ENCODE measurements around the gene OSBPL1A. TPM values are rescaled to one million over a fixed set of nuclear protein-coding genes. Genes with fewer than 3 reads are reported as not detected.
A peak's percentile ranks its signal among the peaks of the same experiment; 100 is the strongest.

Gene OSBPL1A
- total RNA-seq, 1 experiment from 2014 or later = 37.4 TPM

DNA sequence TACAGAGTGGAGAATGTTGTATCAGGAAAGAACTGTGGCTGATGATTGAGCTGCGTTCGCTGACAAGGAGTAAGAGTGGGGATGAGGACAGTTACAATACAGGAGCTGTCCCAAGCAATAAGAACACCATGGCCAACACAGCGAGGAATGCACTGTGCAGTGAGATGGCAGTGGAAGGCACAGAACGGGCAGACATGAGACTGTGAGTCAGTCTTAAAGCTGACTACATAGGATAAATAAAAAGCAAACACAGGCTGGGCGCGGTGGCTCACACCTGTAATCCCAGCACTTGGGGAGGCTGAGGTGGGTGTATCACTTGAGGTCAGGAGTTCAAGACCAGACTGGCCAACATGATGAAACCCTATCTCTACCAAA is 169.0 kb downstream of the OSBPL1A start:
- TF ChIP-seq, protein P1, sequence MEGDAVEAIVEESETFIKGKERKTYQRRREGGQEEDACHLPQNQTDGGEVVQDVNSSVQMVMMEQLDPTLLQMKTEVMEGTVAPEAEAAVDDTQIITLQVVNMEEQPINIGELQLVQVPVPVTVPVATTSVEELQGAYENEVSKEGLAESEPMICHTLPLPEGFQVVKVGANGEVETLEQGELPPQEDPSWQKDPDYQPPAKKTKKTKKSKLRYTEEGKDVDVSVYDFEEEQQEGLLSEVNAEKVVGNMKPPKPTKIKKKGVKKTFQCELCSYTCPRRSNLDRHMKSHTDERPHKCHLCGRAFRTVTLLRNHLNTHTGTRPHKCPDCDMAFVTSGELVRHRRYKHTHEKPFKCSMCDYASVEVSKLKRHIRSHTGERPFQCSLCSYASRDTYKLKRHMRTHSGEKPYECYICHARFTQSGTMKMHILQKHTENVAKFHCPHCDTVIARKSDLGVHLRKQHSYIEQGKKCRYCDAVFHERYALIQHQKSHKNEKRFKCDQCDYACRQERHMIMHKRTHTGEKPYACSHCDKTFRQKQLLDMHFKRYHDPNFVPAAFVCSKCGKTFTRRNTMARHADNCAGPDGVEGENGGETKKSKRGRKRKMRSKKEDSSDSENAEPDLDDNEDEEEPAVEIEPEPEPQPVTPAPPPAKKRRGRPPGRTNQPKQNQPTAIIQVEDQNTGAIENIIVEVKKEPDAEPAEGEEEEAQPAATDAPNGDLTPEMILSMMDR (conservative IDR thresholded peaks at IDR 0.05) = no peak
- no peak for TF ChIP-seq EZH2 (IDR thresholded peaks at IDR 0.05; ENCODE audit: low read depth)
- Histone ChIP-seq H3K79me2 (ENCODE audit: low read depth) (0 out of 2 replicates have a peak, but pooled peaks cover 3% of the 10 kb centered on the region), H3K4me3 (no peak overlapping the region), H3F3A (ENCODE audit: insufficient read depth, low read depth) (peaks cover 13% of the 10 kb centered on the region), H3K36me3 (ENCODE audit: low read depth) (no peaks in the 10 kb centered on the region), H3K9me3 (ENCODE audit: insufficient read depth, low read depth) (no peaks in the 10 kb centered on the region), H3K9me2 (ENCODE audit: insufficient read depth) (no peaks in the 10 kb centered on the region), H3K4me1 (replicated peaks; ENCODE audit: insufficient read depth) (peaks cover 17% of the 10 kb centered on the region), H3K27me3 (ENCODE audit: insufficient read depth, low read depth) (no peaks in the 10 kb centered on the region), H2AFZ (no peak overlapping the region), H3K27ac (peak overlapping the region; percentile 77), H3K4me2 (peak overlapping the region; percentile 36), H4K20me1 (ENCODE audit: insufficient read depth) (no peaks in the 10 kb centered on the region)
- intact Hi-C loops (cut with micrococcal nuclease; ENCODE audit: unreplicated experiment) = loop anchor here (1.0 kb wide), 2 partner anchors 13 to 43 kb away; no protein-coding TSS in a partner anchor
- BruUV-seq (replicated peaks) = TSS peak; percentile 68
- peak; percentile 37 to 53 for DNase-seq
- ChIA-PET CTCF (no interaction called here), POLR2A (ENCODE audit: unreplicated experiment) (interaction anchor here (0.7 kb wide), 1 partner anchor 13 kb away, joined by 4 read pairs; no protein-coding TSS in a partner anchor)

DNA sequence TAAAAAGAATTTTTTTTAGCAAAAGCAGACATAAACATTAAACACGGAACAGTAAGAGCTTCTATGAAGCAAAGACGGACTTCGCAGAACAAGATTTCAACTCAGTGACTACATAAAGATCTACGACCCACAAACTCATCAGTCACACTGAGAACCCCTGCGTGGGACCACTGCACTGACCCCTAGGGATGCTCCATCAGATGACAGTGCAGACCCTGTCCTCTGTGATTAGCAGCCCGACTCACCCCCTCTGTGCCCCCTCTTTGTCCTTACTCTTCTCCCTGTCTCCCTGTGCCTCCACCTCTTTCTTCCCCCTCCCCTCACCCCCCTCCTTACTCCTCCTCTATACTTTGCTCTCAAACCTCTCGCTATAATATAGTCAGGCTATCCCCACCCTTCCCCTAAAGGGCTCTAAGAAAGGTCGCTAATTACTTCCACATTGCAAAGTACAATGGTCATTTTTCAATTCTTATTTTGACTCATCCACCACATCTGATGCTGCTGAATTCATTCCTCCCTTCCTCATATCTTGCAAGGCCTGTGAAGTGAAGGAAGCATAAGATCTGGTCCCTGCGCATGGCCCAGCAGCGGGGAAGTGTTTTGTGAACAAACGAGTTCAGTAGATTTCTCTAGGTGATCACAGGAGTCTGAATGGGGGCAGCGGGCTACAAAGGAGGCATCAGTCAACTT is 169.5 kb downstream of the OSBPL1A start:
- Histone ChIP-seq H3K36me3 (ENCODE audit: low read depth) (no peaks in the 10 kb centered on the region), H4K20me1 (ENCODE audit: insufficient read depth) (no peaks in the 10 kb centered on the region), H3K4me3 (no peak overlapping the region), H3K79me2 (ENCODE audit: low read depth) (0 out of 2 replicates have a peak, but pooled peaks cover 3% of the 10 kb centered on the region), H3F3A (ENCODE audit: insufficient read depth, low read depth) (peaks cover 13% of the 10 kb centered on the region), H3K4me2 (peak overlapping the region; percentile 36), H3K27me3 (ENCODE audit: insufficient read depth, low read depth) (no peaks in the 10 kb centered on the region), H3K9me3 (ENCODE audit: insufficient read depth, low read depth) (no peaks in the 10 kb centered on the region), H3K4me1 (replicated peaks; ENCODE audit: insufficient read depth) (peaks cover 17% of the 10 kb centered on the region), H2AFZ (no peak overlapping the region), H3K27ac (peak overlapping the region; percentile 77), H3K9me2 (ENCODE audit: insufficient read depth) (no peaks in the 10 kb centered on the region)
- intact Hi-C loops (cut with micrococcal nuclease; ENCODE audit: unreplicated experiment) = loop anchor here (1.0 kb wide), 2 partner anchors 13 to 43 kb away; no protein-coding TSS in a partner anchor
- peak; percentile 57 to 83 for DNase-seq
- TF ChIP-seq, protein P1 (conservative IDR thresholded peaks at IDR 0.05) = no peak
- no peak for TF ChIP-seq EZH2 (IDR thresholded peaks at IDR 0.05; ENCODE audit: low read depth)
- POLR2A ChIA-PET (ENCODE audit: unreplicated experiment) = interaction anchor here (0.7 kb wide), 1 partner anchor 13 kb away, joined by 4 read pairs; no protein-coding TSS in a partner anchor
- BruUV-seq (replicated peaks) = no TSS peak
- CTCF ChIA-PET = no interaction called here

DNA sequence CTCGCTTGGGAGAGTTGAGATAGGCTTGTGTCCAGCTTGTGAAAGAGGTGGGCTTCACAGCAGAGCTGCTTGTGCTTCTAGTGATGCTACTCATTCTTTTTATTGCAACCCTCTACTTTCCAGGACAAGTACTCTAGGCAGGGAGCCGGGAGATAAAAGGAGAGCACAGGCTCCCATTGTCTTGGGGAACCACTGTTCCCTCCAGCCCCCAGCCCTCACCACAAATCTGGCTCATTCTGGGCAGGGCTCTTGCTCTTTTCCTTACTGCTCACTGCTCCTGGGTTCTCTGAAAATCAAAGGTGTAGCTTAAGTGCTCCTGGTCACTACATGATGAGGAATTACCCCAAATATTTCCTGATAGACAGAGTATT is 177.3 kb downstream of the OSBPL1A start:
- DNase-seq = no peak
- no peak overlapping the region for H3K4me3 ChIP-seq
- no peaks in the 10 kb centered on the region for H3K9me3 ChIP-seq (ENCODE audit: insufficient read depth, low read depth)
- H3K79me2 ChIP-seq (ENCODE audit: low read depth) = no peaks in the 10 kb centered on the region
- H3F3A ChIP-seq (ENCODE audit: insufficient read depth, low read depth) = peaks cover 14% of the 10 kb centered on the region
- no TSS peak for BruUV-seq (replicated peaks)
- POLR2A ChIA-PET (ENCODE audit: unreplicated experiment) = no interaction called here
- H3K4me1 ChIP-seq (replicated peaks; ENCODE audit: insufficient read depth) = peaks cover 21% of the 10 kb centered on the region
- TF ChIP-seq, protein P1 (conservative IDR thresholded peaks at IDR 0.05) = no peak
- TF ChIP-seq EZH2 (IDR thresholded peaks at IDR 0.05; ENCODE audit: low read depth) = no peak
- H4K20me1 ChIP-seq (ENCODE audit: insufficient read depth) = no peaks in the 10 kb centered on the region
- intact Hi-C loops (cut with micrococcal nuclease; ENCODE audit: unreplicated experiment) = no loop called here
- no peaks in the 10 kb centered on the region for H3K9me2 ChIP-seq (ENCODE audit: insufficient read depth)
- no peak overlapping the region for H2AFZ ChIP-seq
- H3K27ac ChIP-seq = no peak overlapping the region
- no peak overlapping the region for H3K4me2 ChIP-seq
- H3K36me3 ChIP-seq (ENCODE audit: low read depth) = no peaks in the 10 kb centered on the region
- CTCF ChIA-PET = no interaction called here
- H3K27me3 ChIP-seq (ENCODE audit: insufficient read depth, low read depth) = no peaks in the 10 kb centered on the region

Measured in PC-9 (cell line).